PC-3 (cell line): ENCODE results near the gene NCOA1.

ENCODE experiments used
- CTCF ChIP-seq: fragments of 300-600 bp; sonication (generic); conservative IDR thresholded peaks from 2 replicates; pipeline ENCODE4 v1.5.1; 2017; ENCODE audit warnings: antibody characterized with exemption, low read depth, mild to moderate bottlenecking, low read length
- EZH2 ChIP-seq: fragments of 300-600 bp; sonication (generic); IDR thresholded peaks from one replicate; pipeline ENCODE4 v1.6.1; 2017; ENCODE audit warnings: antibody characterized with exemption, mild to moderate bottlenecking, low read length; ENCODE audit not compliant: unreplicated experiment
- EZH2phosphoT487 ChIP-seq: fragments of 300-600 bp; sonication (generic); IDR thresholded peaks from 2 replicates; pipeline ENCODE4 v1.6.1; 2018; ENCODE audit warnings: mild to moderate bottlenecking, antibody characterized with exemption, low read length, borderline replicate concordance

- TF ChIP-seq CTCF, result no peak
- TF ChIP-seq EZH2, result no peak
- no peak for TF ChIP-seq EZH2phosphoT487
These were observed 41.7 kb upstream of the NCOA1 start for GRCh38 chr2:24449344-24449743.
